Measurements from ENCODE around the gene HADHB.

DNA sequence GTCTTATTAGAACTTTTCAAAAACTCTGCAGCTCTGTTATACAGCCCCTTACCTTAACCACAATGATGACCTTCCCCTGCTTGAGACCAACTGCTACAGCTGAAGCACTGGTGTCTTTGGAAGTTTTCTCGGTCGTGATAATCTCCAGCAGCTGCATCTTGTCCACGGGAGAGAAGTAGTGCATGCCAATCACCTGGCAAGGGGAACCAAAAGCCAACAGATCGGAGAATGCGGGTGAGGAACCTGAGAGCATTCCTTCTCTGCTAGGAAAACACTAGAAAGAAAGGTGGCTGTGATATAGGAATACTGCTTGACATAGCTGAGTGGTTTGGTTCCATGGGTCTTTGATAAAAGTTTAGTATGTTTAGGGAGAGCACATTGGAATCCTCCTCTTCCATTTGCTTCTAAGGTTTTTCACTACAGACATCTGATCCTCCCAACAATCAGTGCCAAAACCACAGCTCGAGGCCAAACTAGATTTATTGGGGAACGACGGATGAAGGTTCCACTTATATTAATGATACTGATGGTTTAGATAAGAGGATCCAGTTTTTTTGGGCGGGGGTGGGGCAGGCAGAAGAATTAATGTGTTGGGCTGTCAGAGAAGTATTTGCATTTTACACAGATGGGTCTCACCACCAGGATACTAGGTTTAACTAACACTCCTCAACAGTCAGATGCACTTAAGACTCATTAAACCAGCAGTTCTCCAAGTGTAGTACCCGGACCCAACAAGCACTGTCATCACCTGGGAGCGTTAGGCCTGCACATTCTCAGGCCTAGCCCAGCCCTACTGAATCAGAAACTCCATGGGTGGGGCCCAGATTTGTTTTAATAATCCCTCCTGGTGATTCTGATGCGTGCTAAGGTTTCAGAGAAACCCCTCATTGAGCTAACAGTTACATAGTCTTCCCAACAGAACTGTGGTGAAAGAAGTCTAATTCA, 49.4 kb upstream of the HADHB start:
- TF ChIP-seq POLR2AphosphoS5 (IDR thresholded peaks at IDR 0.05; ENCODE audit: low read depth, low read length) (no peak), POLR2A (IDR thresholded peaks at IDR 0.05; ENCODE audit: low read depth, low read length) (no peak)

Data from GM12891 (cell line).